Natural killer cell (primary cell): ENCODE results near the gene KAT6B. TPM values are rescaled to one million over a fixed set of nuclear protein-coding genes. Genes with fewer than 3 reads are reported as not detected.
"Not testable (repeated sequence)": the region's sequence is repeated elsewhere in the genome, so short reads cannot be mapped to it uniquely, and the experiment has no call there.

Experiments
- ATAC-seq, 3 donors: fragments of 150-1000 bp in 2 of 3; fragments of 200-7000 bp in 1 of 3; cut with Tn5 transposase; 1 replicate in 1 of 3; 2 replicates in 2 of 3; pipeline ENCODE4 v1.10.0; 2021; ENCODE audit warnings: mild to moderate bottlenecking in 2 of 3, moderate library complexity in 2 of 3
- DNase-seq, 2 donors: peaks; one replicate each; pipeline versions ENCODE4 v3.0.0 to v3.0.0-alpha.2; 2013 to 2021; ENCODE audit warnings: mixed read lengths in 1 of 2
- H3K27ac ChIP-seq: one replicate; pipeline ENCODE4 v1.5.1; 2013; ENCODE audit warnings: mild to moderate bottlenecking, low read length
- H3K27me3 ChIP-seq: one replicate; pipeline ENCODE4 v1.6.1; 2013; ENCODE audit warnings: low read length; ENCODE audit not compliant: control insufficient read depth, insufficient read depth
- H3K36me3 ChIP-seq: one replicate; pipeline ENCODE4 v1.6.1; 2013; ENCODE audit warnings: low read length; ENCODE audit not compliant: control insufficient read depth, insufficient read depth
- H3K4me1 ChIP-seq: one replicate; pipeline ENCODE4 v1.6.1; 2013; ENCODE audit warnings: low read length; ENCODE audit not compliant: control insufficient read depth, insufficient read depth
- H3K4me3 ChIP-seq: one replicate; pipeline ENCODE4 v1.5.1; 2013; ENCODE audit warnings: low read length
- H3K9me3 ChIP-seq: one replicate; pipeline ENCODE4 v1.6.1; 2013; ENCODE audit warnings: low read length; ENCODE audit not compliant: control insufficient read depth, insufficient read depth
- H3K27ac Mint-ChIP-seq, 2 donors: one replicate each; pipeline ENCODE4 v1.8.0; 2022; ENCODE audit warnings: mild to moderate bottlenecking in 2 of 2, mixed read lengths in 2 of 2, moderate library complexity in 1 of 2
- H3K27me3 Mint-ChIP-seq, 2 donors: one replicate each; pipeline ENCODE4 v1.8.0; 2022; ENCODE audit warnings: low read depth in 2 of 2, mixed read lengths in 2 of 2
- H3K36me3 Mint-ChIP-seq: one replicate; pipeline ENCODE4 v1.8.0; 2022; ENCODE audit warnings: mixed read lengths
- H3K4me1 Mint-ChIP-seq, 2 donors: one replicate each; pipeline ENCODE4 v1.8.0; 2022; ENCODE audit warnings: mixed read lengths in 2 of 2
- H3K4me3 Mint-ChIP-seq: one replicate; pipeline ENCODE4 v1.8.0; 2022; ENCODE audit warnings: mild to moderate bottlenecking, moderate library complexity, mixed read lengths
- H3K9me3 Mint-ChIP-seq, 2 donors: one replicate each; pipeline ENCODE4 v1.8.0; 2022; ENCODE audit warnings: mixed read lengths in 2 of 2
- WGBS: methylation state at CpG from one replicate; pipeline ENCODE4 v1.1.7; 2013; ENCODE audit warnings: missing lambda C conversion rate; ENCODE audit not compliant: insufficient coverage; 5-methylcytosine and 5-hydroxymethylcytosine counted together
- intact Hi-C: fragments of 100-400 bp; cut with micrococcal nuclease; formaldehyde crosslinking; loops from one replicate; pipeline ENCODE4 v1.14.2; 2022
- total RNA-seq, 4 donors: library from RNA; stranded (reverse); fragments of 120-200 nt in 1 of 4; gene quantifications; one replicate each; pipeline versions ENCODE4 v1.2.3 to v1.2.4, GENCODE V29; 2013 to 2022
- TF ChIP-seq, protein P1 (sequence below): fragments of 200-600 bp; IDR thresholded peaks from one replicate; pipeline ENCODE4 v1.8.0; 2022; ENCODE audit warnings: antibody characterized with exemption

The KAT6B gene
- total RNA-seq, 3 donors from 2014 or later (not counting 1 experiment from before 2014, with no cell fraction given), result 117 to 133 (median 121) TPM

GRCh38 chr10:74786126-74786525 is 40.3 kb upstream of the KAT6B start:
- Mint-ChIP-seq H3K4me1 (no peaks in the 10 kb centered on the region), H3K27me3 (no peaks in the 10 kb centered on the region), H3K4me3 (no peak overlapping the region), H3K27ac (no peak overlapping the region), H3K36me3 (no peaks in the 10 kb centered on the region), H3K9me3 (no peaks in the 10 kb centered on the region)
- DNase-seq (no peak), ATAC-seq (no peak)
- TF ChIP-seq, protein P1, sequence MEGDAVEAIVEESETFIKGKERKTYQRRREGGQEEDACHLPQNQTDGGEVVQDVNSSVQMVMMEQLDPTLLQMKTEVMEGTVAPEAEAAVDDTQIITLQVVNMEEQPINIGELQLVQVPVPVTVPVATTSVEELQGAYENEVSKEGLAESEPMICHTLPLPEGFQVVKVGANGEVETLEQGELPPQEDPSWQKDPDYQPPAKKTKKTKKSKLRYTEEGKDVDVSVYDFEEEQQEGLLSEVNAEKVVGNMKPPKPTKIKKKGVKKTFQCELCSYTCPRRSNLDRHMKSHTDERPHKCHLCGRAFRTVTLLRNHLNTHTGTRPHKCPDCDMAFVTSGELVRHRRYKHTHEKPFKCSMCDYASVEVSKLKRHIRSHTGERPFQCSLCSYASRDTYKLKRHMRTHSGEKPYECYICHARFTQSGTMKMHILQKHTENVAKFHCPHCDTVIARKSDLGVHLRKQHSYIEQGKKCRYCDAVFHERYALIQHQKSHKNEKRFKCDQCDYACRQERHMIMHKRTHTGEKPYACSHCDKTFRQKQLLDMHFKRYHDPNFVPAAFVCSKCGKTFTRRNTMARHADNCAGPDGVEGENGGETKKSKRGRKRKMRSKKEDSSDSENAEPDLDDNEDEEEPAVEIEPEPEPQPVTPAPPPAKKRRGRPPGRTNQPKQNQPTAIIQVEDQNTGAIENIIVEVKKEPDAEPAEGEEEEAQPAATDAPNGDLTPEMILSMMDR, result no peak
- Histone ChIP-seq H3K4me3 (no peak overlapping the region), H3K27me3 (no peaks in the 10 kb centered on the region), H3K4me1 (no peaks in the 10 kb centered on the region), H3K9me3 (no peaks in the 10 kb centered on the region), H3K36me3 (no peaks in the 10 kb centered on the region), H3K27ac (no peak overlapping the region)
- intact Hi-C loops, result no loop called here
- 90% methylated on average over 4 of the region's 4 CpGs for WGBS

DNA sequence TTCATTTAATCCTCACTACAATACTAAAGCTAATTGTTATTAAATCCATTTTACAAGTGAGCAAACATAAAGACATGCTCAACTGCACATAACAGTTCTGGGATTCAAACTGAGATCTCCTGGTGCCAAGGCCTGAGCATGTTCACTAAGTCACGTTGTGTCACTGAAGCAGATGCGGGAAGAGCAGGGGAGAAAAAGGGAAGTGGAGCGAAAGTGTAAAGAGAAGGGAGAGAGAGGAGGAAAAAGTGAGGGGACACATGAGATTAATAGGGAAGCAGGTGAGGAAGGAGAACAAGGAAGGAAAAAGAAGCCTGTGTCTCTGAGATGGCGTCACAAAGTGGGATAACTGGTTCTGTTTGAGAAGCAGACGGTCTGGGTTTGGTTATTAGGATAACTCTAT is 38.9 kb upstream of the KAT6B start:
- TF ChIP-seq, protein P1, result no peak
- Mint-ChIP-seq H3K27ac (no peak overlapping the region), H3K9me3 (no peaks in the 10 kb centered on the region), H3K4me3 (no peak overlapping the region), H3K27me3 (no peaks in the 10 kb centered on the region), H3K4me1 (no peaks in the 10 kb centered on the region), H3K36me3 (no peaks in the 10 kb centered on the region)
- intact Hi-C loops, result no loop called here
- no peak overlapping the region for H3K4me3 ChIP-seq
- no peaks in the 10 kb centered on the region for H3K4me1 ChIP-seq
- H3K9me3 ChIP-seq, result no peaks in the 10 kb centered on the region
- no peaks in the 10 kb centered on the region for H3K27me3 ChIP-seq
- WGBS, result 65% methylated on average over 5 of the region's 5 CpGs
- H3K27ac ChIP-seq, result no peak overlapping the region
- H3K36me3 ChIP-seq, result no peaks in the 10 kb centered on the region
- DNase-seq (no peak), ATAC-seq (no peak)

GRCh38 chr10:74791979-74792378 is 34.4 kb upstream of the KAT6B start:
- H3K4me1 Mint-ChIP-seq, intact Hi-C loops, H3K4me1 ChIP-seq, H3K9me3 Mint-ChIP-seq, DNase-seq, H3K27ac Mint-ChIP-seq, H3K27me3 ChIP-seq, H3K4me3 Mint-ChIP-seq, H3K36me3 ChIP-seq, H3K27me3 Mint-ChIP-seq, ATAC-seq, H3K9me3 ChIP-seq, H3K36me3 Mint-ChIP-seq, H3K27ac ChIP-seq, H3K4me3 ChIP-seq: not testable (repeated sequence)
- WGBS, result 97% methylated on average over 5 of the region's 5 CpGs

DNA sequence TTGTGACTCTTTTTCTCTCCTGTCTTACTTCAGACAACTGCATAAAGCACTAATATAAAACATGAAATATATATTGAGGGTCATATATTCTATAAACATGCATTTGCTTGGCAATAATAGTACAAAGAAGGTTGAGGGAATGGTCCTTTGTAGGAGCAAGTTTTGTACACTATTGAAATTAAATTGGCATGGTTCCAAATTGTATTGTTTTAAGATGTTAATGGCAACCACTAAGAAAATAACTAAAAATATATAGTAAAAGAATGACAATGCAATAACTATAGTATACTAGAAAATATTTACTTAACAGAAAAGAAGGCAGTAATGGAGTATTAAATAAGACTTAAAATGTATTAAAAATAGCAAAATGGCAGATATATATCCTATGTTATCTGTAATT is 33.7 kb upstream of the KAT6B start:
- intact Hi-C loops, result no loop called here
- no peaks in the 10 kb centered on the region for H3K27me3 ChIP-seq
- H3K4me1 Mint-ChIP-seq, result peaks cover 6% of the 10 kb centered on the region in 2 donors
- no peaks in the 10 kb centered on the region for H3K9me3 ChIP-seq
- DNase-seq (no peak), ATAC-seq (no peak)
- H3K9me3 Mint-ChIP-seq, result no peaks in the 10 kb centered on the region
- no peak overlapping the region for H3K27ac Mint-ChIP-seq
- H3K27ac ChIP-seq, result no peak overlapping the region
- H3K4me3 ChIP-seq, result no peak overlapping the region
- no peaks in the 10 kb centered on the region for H3K36me3 Mint-ChIP-seq
- peaks cover 6% of the 10 kb centered on the region for H3K4me1 ChIP-seq
- TF ChIP-seq, protein P1, result no peak
- H3K36me3 ChIP-seq, result no peaks in the 10 kb centered on the region
- no peak overlapping the region for H3K4me3 Mint-ChIP-seq
- H3K27me3 Mint-ChIP-seq, result no peaks in the 10 kb centered on the region

GRCh38 chr10:74793240-74793639 is 33.2 kb upstream of the KAT6B start:
- WGBS, result 100% methylated on average over 1 of the region's 1 CpG
- H3K27ac ChIP-seq, ATAC-seq, H3K9me3 ChIP-seq, H3K27me3 ChIP-seq, H3K4me3 Mint-ChIP-seq, H3K36me3 ChIP-seq, H3K4me1 ChIP-seq, DNase-seq, H3K36me3 Mint-ChIP-seq, H3K27ac Mint-ChIP-seq, H3K27me3 Mint-ChIP-seq, H3K9me3 Mint-ChIP-seq, H3K4me3 ChIP-seq, intact Hi-C loops, H3K4me1 Mint-ChIP-seq: not testable (repeated sequence)
